ENCODE measurements around the gene OSBPL8. TPM values are rescaled to one million over a fixed set of nuclear protein-coding genes. Genes with fewer than 3 reads are reported as not detected.

OSBPL8 gene
- total and polyA plus RNA-seq, 9 of the 15 experiments (the other 6 are each of a cell fraction or from before 2014, with no cell fraction given) = 17.4 to 82.7 (median 42.8) TPM

GRCh38 chr12:76303989-76304460 lies 255.5 kb downstream of the OSBPL8 start (continued):
- no peak for TF ChIP-seq RBBP5 (IDR thresholded peaks at IDR 0.05; ENCODE audit: borderline replicate concordance, insufficient read depth, low read length, poor library complexity, severe bottlenecking)
- no peak for TF ChIP-seq ZHX1 (conservative IDR thresholded peaks at IDR 0.05; ENCODE audit: low read length)
- TF ChIP-seq RBM17 (IDR thresholded peaks at IDR 0.05; ENCODE audit: borderline replicate concordance, low read depth, low read length) = no peak
- TF ChIP-seq SIX5 (IDR thresholded peaks at IDR 0.05; ENCODE audit: borderline replicate concordance in 1 of 2, insufficient read depth in 1 of 2, low read depth in 1 of 2, low read length in 2 of 2) = no peak
- TF ChIP-seq ZKSCAN8 (CRISPR knock-in tag; IDR thresholded peaks at IDR 0.05) = 0 out of 2 replicates have a peak, but pooled peaks have one; percentile 58
- no peak for TF ChIP-seq ZNF217 (CRISPR knock-in tag; IDR thresholded peaks at IDR 0.05)
- TF ChIP-seq, protein P1, sequence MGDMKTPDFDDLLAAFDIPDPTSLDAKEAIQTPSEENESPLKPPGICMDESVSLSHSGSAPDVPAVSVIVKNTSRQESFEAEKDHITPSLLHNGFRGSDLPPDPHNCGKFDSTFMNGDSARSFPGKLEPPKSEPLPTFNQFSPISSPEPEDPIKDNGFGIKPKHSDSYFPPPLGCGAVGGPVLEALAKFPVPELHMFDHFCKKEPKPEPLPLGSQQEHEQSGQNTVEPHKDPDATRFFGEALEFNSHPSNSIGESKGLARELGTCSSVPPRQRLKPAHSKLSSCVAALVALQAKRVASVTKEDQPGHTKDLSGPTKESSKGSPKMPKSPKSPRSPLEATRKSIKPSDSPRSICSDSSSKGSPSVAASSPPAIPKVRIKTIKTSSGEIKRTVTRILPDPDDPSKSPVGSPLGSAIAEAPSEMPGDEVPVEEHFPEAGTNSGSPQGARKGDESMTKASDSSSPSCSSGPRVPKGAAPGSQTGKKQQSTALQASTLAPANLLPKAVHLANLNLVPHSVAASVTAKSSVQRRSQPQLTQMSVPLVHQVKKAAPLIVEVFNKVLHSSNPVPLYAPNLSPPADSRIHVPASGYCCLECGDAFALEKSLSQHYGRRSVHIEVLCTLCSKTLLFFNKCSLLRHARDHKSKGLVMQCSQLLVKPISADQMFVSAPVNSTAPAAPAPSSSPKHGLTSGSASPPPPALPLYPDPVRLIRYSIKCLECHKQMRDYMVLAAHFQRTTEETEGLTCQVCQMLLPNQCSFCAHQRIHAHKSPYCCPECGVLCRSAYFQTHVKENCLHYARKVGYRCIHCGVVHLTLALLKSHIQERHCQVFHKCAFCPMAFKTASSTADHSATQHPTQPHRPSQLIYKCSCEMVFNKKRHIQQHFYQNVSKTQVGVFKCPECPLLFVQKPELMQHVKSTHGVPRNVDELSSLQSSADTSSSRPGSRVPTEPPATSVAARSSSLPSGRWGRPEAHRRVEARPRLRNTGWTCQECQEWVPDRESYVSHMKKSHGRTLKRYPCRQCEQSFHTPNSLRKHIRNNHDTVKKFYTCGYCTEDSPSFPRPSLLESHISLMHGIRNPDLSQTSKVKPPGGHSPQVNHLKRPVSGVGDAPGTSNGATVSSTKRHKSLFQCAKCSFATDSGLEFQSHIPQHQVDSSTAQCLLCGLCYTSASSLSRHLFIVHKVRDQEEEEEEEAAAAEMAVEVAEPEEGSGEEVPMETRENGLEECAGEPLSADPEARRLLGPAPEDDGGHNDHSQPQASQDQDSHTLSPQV (IDR thresholded peaks at IDR 0.05) = peak; percentile 85
- no peak for TF ChIP-seq ZNF12 (CRISPR knock-in tag; IDR thresholded peaks at IDR 0.05)
- no peak for TF ChIP-seq TAF15 (IDR thresholded peaks at IDR 0.05; ENCODE audit: low read depth, low read length)
- TF ChIP-seq CCNT2 (IDR thresholded peaks at IDR 0.05; ENCODE audit: borderline replicate concordance, extremely low read depth, insufficient read length, low read depth, low read length) = no peak
- TF ChIP-seq TCF3 (CRISPR knock-in tag; IDR thresholded peaks at IDR 0.05) = peak; percentile 11; the same call in 1 of the 2 replicates
- TF ChIP-seq MAFF (IDR thresholded peaks at IDR 0.05; ENCODE audit: low read length) = no peak
- TF ChIP-seq POLR3A (IDR thresholded peaks at IDR 0.05; ENCODE audit: borderline replicate concordance, extremely low read depth, insufficient read depth, insufficient read length) = no peak
- peak; percentile 86 for TF ChIP-seq SMAD4 (CRISPR knock-in tag; conservative IDR thresholded peaks at IDR 0.05)
- TF ChIP-seq SREBF2 (CRISPR knock-in tag; IDR thresholded peaks at IDR 0.05) = no peak
- TF ChIP-seq ERF (CRISPR knock-in tag; IDR thresholded peaks at IDR 0.05) = peak; percentile 86; the same call in 1 of the 2 replicates
- TF ChIP-seq, protein P2, sequence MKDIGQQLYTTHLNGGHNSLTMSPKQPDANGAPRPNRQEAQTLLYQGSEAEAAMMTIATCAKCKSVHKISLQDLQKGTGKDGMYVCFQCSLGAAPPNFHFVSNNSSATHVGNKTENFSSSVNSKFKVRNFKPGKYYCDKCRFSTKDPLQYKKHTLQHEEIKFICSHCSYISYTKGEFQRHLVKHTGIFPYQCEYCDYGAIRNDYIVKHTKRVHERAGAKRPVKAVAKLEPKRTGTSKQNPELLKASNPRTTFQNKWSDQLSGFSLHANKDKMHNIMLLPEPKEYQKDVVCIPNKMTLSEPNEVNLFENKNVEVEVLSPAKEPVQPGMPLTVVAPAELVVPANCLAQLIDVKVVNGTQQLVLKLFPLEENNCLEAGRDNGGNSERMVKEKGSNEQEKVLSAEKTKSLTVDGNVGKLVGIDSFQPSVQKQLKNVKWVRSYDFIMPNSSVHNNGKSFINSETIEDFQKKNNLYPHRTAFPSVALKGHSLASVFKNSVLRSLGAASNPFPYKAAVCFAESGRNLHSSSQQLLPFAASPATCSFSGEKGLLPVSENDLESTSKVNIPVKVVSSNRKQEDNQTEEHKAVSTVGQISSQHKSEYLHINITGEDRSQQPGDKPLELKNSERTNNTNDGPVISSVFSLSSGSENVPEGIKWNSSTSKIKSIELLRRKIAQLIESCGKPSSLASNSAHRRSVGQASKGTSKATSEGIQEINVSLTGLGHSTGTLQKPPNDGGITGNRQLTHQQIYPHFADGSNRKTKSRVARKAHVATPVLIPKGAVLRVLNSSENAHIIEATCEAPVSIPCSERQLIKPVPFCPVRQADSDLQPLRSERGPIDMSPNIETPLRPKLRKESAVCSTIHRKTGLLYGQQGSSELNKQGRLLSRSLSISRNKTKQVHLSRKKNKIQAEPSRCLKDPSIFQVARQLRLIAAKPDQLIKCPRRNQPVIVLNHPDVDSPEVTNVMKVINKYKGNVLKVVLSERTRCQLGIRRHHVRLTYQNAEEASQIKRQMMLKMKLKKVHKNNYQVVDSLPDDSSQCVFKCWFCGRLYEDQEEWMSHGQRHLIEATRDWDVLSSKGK (CRISPR knock-in tag; IDR thresholded peaks at IDR 0.05) = no peak
